K562 (cell line): ENCODE results near the gene ZDHHC24. TPM values are rescaled to one million over a fixed set of nuclear protein-coding genes. Genes with fewer than 3 reads are reported as not detected.

Experiments used
- CGGBP1 ChIP-seq: fragments of 250-450 bp; sonication (Bioruptor Pico); IDR thresholded peaks from 2 replicates; pipeline ENCODE4 v1.9.0; 2021; ENCODE audit warnings: mild to moderate bottlenecking
- CREBBP ChIP-seq: IDR thresholded peaks from one replicate; pipeline ENCODE4 v1.6.1; 2012; ENCODE audit warnings: low read depth, mild to moderate bottlenecking, control low read depth, inconsistent platforms, low read length
- ELF2 ChIP-seq: fragments of 250-450 bp; sonication (Bioruptor Pico); IDR thresholded peaks from 2 replicates; pipeline ENCODE4 v1.5.0; 2021; ENCODE audit warnings: mild to moderate bottlenecking
- FOXK1 ChIP-seq: sonication (generic); formaldehyde crosslinking; IDR thresholded peaks from 2 replicates; pipeline ENCODE4 v1.8.0; 2022; ENCODE audit warnings: missing genetic modification reagents, mild to moderate bottlenecking, borderline replicate concordance
- HCFC1 ChIP-seq: IDR thresholded peaks from 2 replicates; pipeline ENCODE4 v1.6.1; 2012; ENCODE audit warnings: low read depth, low read length, improper control_type of control experiment
- MED1 ChIP-seq: sonication (generic); formaldehyde crosslinking; IDR thresholded peaks from 2 replicates; pipeline ENCODE4 v1.8.1; 2023; ENCODE audit warnings: missing genetic modification reagents, borderline replicate concordance
- MEIS2 ChIP-seq: fragments of 450-650 bp; IDR thresholded peaks from 2 replicates; pipeline ENCODE4 v1.6.1; 2014; ENCODE audit warnings: mild to moderate bottlenecking; ENCODE audit not compliant: partially characterized antibody
- MTA1 ChIP-seq: fragments of 450-650 bp; IDR thresholded peaks from 2 replicates; pipeline ENCODE4 v1.6.1; 2017; ENCODE audit warnings: borderline replicate concordance
- NR0B1 ChIP-seq: fragments of 450-650 bp; IDR thresholded peaks from one replicate; pipeline ENCODE4 v1.6.1; 2018; ENCODE audit warnings: mild to moderate bottlenecking, moderate library complexity; ENCODE audit not compliant: partially characterized antibody
- PHF8 ChIP-seq: fragments of 200-600 bp; sonication (generic); IDR thresholded peaks from 2 replicates; pipeline ENCODE4 v1.6.1; 2012; ENCODE audit warnings: mixed run types, mild to moderate bottlenecking, inconsistent platforms, low read length, moderate library complexity, borderline replicate concordance
- PKNOX1 ChIP-seq: fragments of 450-650 bp; IDR thresholded peaks from 2 replicates; pipeline ENCODE4 v1.6.1; 2016
- POU5F1 ChIP-seq: fragments of 150-350 bp; IDR thresholded peaks from 2 replicates; pipeline ENCODE4 v1.6.1; 2014; ENCODE audit warnings: borderline replicate concordance, low read length, low read depth, mild to moderate bottlenecking; ENCODE audit not compliant: partially characterized antibody
- PRPF4 ChIP-seq: fragments of 200-400 bp; formaldehyde crosslinking; IDR thresholded peaks from one replicate; pipeline ENCODE4 v1.6.1; 2017; ENCODE audit warnings: low read length, low read depth, mild to moderate bottlenecking; ENCODE audit not compliant: insufficient read depth, poor library complexity, severe bottlenecking
- TCF15 ChIP-seq: fragments of 250-450 bp; sonication (Bioruptor Pico); IDR thresholded peaks from 2 replicates; pipeline ENCODE4 v1.8.0; 2022; ENCODE audit warnings: moderate library complexity, mild to moderate bottlenecking, inconsistent platforms
- TGIF2 ChIP-seq: sonication (generic); formaldehyde crosslinking; IDR thresholded peaks from 2 replicates; pipeline ENCODE4 v1.8.1; 2022; ENCODE audit warnings: mild to moderate bottlenecking, missing genetic modification reagents, moderate library complexity
- THRA ChIP-seq: fragments of 450-650 bp; IDR thresholded peaks from 2 replicates; pipeline ENCODE4 v1.6.1; 2017; ENCODE audit warnings: mild to moderate bottlenecking, moderate library complexity
- ZKSCAN1 ChIP-seq: fragments of 150-350 bp; IDR thresholded peaks from 2 replicates; pipeline ENCODE4 v1.6.1; 2016; ENCODE audit warnings: low read depth, low read length
- ZNF609 ChIP-seq: sonication (generic); formaldehyde crosslinking; IDR thresholded peaks from 2 replicates; pipeline ENCODE4 v1.8.1; 2023; ENCODE audit warnings: missing genetic modification reagents, mild to moderate bottlenecking, borderline replicate concordance
- polyA plus RNA-seq, 8 experiments: library from polyadenylated mRNA; depleted of rRNA in 4 of 8; stranded (reverse) in 5 of 8; unstranded in 3 of 8; fragments of >200 nt; fragmentation: Nextera tagmentation in 2 of 8; fragmentation: Illumina TruSeq in 1 of 8; extraction: Ambion mirVana in 2 of 8; extraction: Trizol in 1 of 8; gene quantifications; 2 replicates each; pipeline versions ENCODE4 v1.2.1 to v1.2.3, GENCODE V29; 2011 to 2014; ENCODE audit warnings: inconsistent platforms in 1 of 8, missing spikeins in 1 of 8
- total RNA-seq, 7 experiments: library from RNA; depleted of rRNA in 6 of 7; stranded (reverse); fragments of >200 nt in 6 of 7; fragmentation: Illumina TruSeq in 2 of 7; extraction: Trizol in 2 of 7; gene quantifications; 2 replicates each; pipeline versions ENCODE4 v1.2.1 to v1.2.3, GENCODE V29; 2011 to 2021; ENCODE audit warnings: low replicate concordance in 1 of 7

Gene ZDHHC24
- total and polyA plus RNA-seq, 9 of the 15 experiments (the other 6 are each of a cell fraction or from before 2014, with no cell fraction given): 0.45 to 11.2 (median 2.7) TPM

GRCh38 chr11:66510271-66510989 lies 35.4 kb downstream of the ZDHHC24 start, which contains the start of gene BBS1 (continued):
- TF ChIP-seq THRA: no peak
- TF ChIP-seq ELF2 (CRISPR knock-in tag): no peak
- no peak for TF ChIP-seq ZNF609
- no peak for TF ChIP-seq MED1
- no peak for TF ChIP-seq TCF15 (CRISPR knock-in tag)
- TF ChIP-seq HCFC1: peak; percentile 83
- no peak for TF ChIP-seq ZKSCAN1
- TF ChIP-seq PHF8: peak; percentile 92
- TF ChIP-seq CREBBP: no peak
- TF ChIP-seq MTA1: no peak
- TF ChIP-seq PKNOX1: no peak
- no peak for TF ChIP-seq MEIS2
- no peak for TF ChIP-seq FOXK1 (CRISPR knock-in tag)
- TF ChIP-seq PRPF4: no peak
- no peak for TF ChIP-seq POU5F1
- TF ChIP-seq NR0B1: no peak
- no peak for TF ChIP-seq TGIF2 (CRISPR knock-in tag)
- no peak for TF ChIP-seq CGGBP1 (CRISPR knock-in tag)
